PFSK-1 (cell line): ENCODE data around the gene EFCAB10.

Experiments
- POLR2AphosphoS5 ChIP-seq: IDR thresholded peaks from 2 replicates; pipeline ENCODE4 v1.6.1; 2012; ENCODE audit warnings: low read depth, mild to moderate bottlenecking, control low read depth, low read length, moderate library complexity
- REST ChIP-seq, 2 experiments: IDR thresholded peaks; 2 replicates each; pipeline versions ENCODE4 v1.6.1 to v1.8.0; 2011 to 2012; ENCODE audit warnings: low read depth in 2 of 2, low read length in 2 of 2, control low read depth in 1 of 2, inconsistent platforms in 1 of 2, mild to moderate bottlenecking in 1 of 2, moderate library complexity in 1 of 2; ENCODE audit not compliant: insufficient read depth in 1 of 2
- SIN3A ChIP-seq: IDR thresholded peaks from 2 replicates; pipeline ENCODE4 v1.6.1; 2012; ENCODE audit warnings: mild to moderate bottlenecking, low read length, moderate library complexity, borderline replicate concordance; ENCODE audit not compliant: insufficient read depth
- TAF1 ChIP-seq: IDR thresholded peaks from 2 replicates; pipeline ENCODE4 v1.6.1; 2012; ENCODE audit warnings: low read length, control low read depth, borderline replicate concordance; ENCODE audit not compliant: insufficient read depth

- no peak for TF ChIP-seq POLR2AphosphoS5
- TF ChIP-seq SIN3A = no peak
- TF ChIP-seq REST (IDR thresholded peaks at IDR 0.05; ENCODE audit: insufficient read depth in 1 of 2, low read depth in 2 of 2, low read length in 2 of 2) = no peak
- TF ChIP-seq TAF1 = no peak
These were observed 48.4 kb downstream of the EFCAB10 start for GRCh38 chr7:105532709-105533460.
